HG02938 (cell line): ENCODE measurements around the gene ETDA.
"Not testable (repeated sequence)": the region's sequence is repeated elsewhere in the genome, so short reads cannot be mapped to it uniquely, and the experiment has no call there.

Experiments used
- ATAC-seq: cut with Tn5 transposase; IDR thresholded peaks from one replicate; pipeline ENCODE4 v1.9.1; 2021; ENCODE audit warnings: mild to moderate bottlenecking, moderate library complexity; ENCODE audit not compliant: unreplicated experiment

Gene ETDA

GRCh38 chrX:135252011-135252518 lies at the start of gene ETDA:
TSS of gene ETDA (plus strand) at chrX:135252061. CDS start at chrX:135253277, 1,216 bp downstream.
- ATAC-seq: not testable (repeated sequence)

GRCh38 chrX:135206427-135206826 lies 45.4 kb upstream of the ETDA start:
- ATAC-seq: not testable (repeated sequence)

DNA sequence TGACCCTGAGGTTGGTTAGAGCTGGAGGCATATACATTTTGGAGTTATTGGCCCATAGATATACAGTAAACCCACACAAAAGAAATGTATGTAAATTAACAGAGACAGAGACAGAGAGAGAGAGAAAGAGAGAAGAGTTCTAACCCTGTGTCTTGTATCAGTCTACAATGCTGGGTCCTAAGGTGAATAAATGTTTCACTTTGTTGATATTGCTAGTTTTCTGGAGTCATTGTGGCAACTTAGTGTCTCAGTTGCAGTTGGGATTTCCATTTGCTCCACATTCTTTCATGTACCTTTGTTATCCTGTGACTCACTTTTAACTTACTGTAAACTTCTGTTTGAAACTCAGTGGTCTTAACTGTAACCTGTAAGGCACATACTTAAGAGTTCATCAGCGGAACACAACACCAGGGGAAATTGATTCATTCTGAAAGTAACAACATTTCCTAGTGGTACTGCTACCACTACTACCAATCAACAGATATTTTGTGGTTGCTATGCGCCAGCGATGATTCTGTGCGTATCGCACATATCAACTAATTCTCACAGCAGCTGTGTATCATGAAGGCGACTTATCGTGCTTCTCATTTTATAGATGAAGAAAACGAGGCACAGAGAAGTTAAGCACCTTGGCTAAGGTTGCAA lies 38.5 kb upstream of the ETDA start:
- ATAC-seq: peak; percentile 80

DNA sequence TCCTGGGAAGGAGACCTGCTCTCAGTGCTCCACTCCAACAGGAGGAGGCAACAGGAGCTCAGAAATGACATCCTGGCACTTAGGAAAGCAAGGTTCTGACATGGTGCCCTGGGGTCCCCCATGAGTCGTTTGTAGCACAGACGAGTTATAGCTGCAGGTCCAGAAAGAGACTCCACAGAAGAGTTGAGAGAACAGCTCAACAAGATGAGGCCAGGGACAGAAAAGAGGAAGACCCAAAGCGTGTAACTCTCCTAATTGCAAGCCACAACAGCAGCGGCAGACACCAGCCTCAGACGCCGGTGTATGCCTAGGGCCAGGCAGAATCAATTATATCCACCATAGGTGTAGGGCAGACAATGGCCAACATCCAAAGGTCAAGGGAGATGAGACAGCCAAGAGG lies 5.9 kb upstream of the ETDA start:
- not testable (repeated sequence) for ATAC-seq

- ATAC-seq: not testable (repeated sequence)
These were observed 4.3 kb downstream of the ETDA start for GRCh38 chrX:135256087-135256684.

- ATAC-seq: no peak
These were observed 5.1 kb downstream of the ETDA start for GRCh38 chrX:135256923-135257322.

GRCh38 chrX:135257469-135257868 lies 5.6 kb downstream of the ETDA start:
- no peak for ATAC-seq

- not testable (repeated sequence) for ATAC-seq
These were observed 9.1 kb downstream of the ETDA start for GRCh38 chrX:135260976-135261375.

- ATAC-seq: not testable (repeated sequence)
These were observed 11.5 kb downstream of the ETDA start for GRCh38 chrX:135263376-135263775.

GRCh38 chrX:135264206-135264605 lies 12.3 kb downstream of the ETDA start:
- no peak for ATAC-seq

- no peak for ATAC-seq
These were observed 21.3 kb downstream of the ETDA start for GRCh38 chrX:135273162-135273561.

GRCh38 chrX:135275973-135276372 lies 24.1 kb downstream of the ETDA start:
- no peak for ATAC-seq

DNA sequence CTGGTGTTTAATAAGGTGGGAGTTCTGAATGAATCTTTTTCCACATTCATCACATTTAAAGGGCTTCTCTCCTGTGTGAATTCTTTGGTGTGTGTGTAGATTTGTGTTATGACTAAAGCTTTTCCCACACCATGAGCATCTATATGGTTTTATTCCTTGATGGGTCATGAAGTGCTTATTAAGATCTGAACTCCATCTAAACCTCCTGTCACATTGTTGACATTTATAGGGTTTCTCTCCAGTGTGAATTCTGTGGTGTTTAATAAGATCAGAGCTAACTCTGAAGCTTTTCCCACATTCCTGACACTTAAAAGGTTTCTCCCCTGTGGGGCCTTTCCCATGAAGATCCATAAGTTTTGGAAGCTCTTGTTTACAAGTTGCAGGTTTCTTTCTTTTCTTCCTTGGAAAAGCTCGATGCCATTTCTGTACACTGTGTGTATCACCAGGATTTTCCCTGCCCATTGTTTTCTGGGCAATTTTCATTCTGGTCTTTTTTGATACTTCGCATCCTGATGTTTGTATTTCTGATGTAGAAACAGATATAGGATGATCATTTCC lies 35.5 kb downstream of the ETDA start:
- ATAC-seq: no peak

GRCh38 chrX:135295238-135295943 lies 43.5 kb downstream of the ETDA start:
- ATAC-seq: peak; percentile 100

DNA sequence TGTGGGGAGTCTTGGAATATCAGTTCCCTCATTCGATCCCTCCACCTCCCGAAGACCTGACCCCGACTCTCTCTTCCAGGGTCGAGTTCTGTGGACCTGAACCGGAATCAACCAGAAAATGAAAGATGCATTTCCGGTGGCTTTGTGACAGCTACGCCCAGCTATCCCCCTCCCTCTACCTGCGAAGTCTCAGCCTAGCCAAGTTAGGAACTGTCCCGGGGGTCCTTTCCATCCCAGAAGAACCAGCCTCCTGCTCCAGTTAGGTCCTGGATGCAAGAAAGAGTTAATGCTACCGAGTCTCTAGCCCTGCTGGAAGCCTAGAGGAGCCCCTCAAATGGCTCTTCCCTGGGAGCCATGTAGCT lies 44.1 kb downstream of the ETDA start:
- peak; percentile 46 for ATAC-seq

GRCh38 chrX:135302269-135302873 lies 50.5 kb downstream of the ETDA start:
- no peak for ATAC-seq
